DOHH2 (cell line): Measurements from ENCODE around the gene C19orf33.

Experiments used
- H3F3A ChIP-seq: fragments of 200-600 bp; sonication (generic), shearing (Covaris generic); 2 replicates; pipeline ENCODE4 v1.6.0; 2016; ENCODE audit warnings: antibody characterized with exemption, mild to moderate bottlenecking; ENCODE audit not compliant: control insufficient read depth, insufficient read depth
- H3K27ac ChIP-seq: fragments of 200-600 bp; sonication (generic); 2 replicates; pipeline ENCODE4 v1.5.1; 2014; ENCODE audit warnings: low read depth, mild to moderate bottlenecking, low read length, moderate library complexity
- H3K27me3 ChIP-seq: fragments of 200-600 bp; sonication (generic); 2 replicates; pipeline ENCODE4 v1.6.1; 2014; ENCODE audit warnings: mild to moderate bottlenecking, low read length, mixed read lengths; ENCODE audit not compliant: control insufficient read depth
- H3K36me3 ChIP-seq: fragments of 200-600 bp; sonication (generic); 2 replicates; pipeline ENCODE4 v1.6.1; 2014; ENCODE audit warnings: mild to moderate bottlenecking, low read length, moderate library complexity, mixed read lengths; ENCODE audit not compliant: control insufficient read depth
- H3K4me1 ChIP-seq: fragments of 200-600 bp; sonication (generic); 2 replicates; pipeline ENCODE4 v1.6.1; 2014; ENCODE audit warnings: mild to moderate bottlenecking, low read length, mixed read lengths; ENCODE audit not compliant: control insufficient read depth
- H3K4me2 ChIP-seq: fragments of 200-600 bp; sonication (generic); 2 replicates; pipeline ENCODE4 v1.6.0; 2014; ENCODE audit warnings: mild to moderate bottlenecking, low read length, moderate library complexity
- H3K4me3 ChIP-seq: fragments of 200-600 bp; sonication (generic); 2 replicates; pipeline ENCODE4 v1.5.1; 2014; ENCODE audit warnings: mild to moderate bottlenecking, low read length, mixed read lengths
- H3K79me2 ChIP-seq: fragments of 200-600 bp; sonication (generic); 2 replicates; pipeline ENCODE4 v1.6.1; 2014; ENCODE audit warnings: mild to moderate bottlenecking, low read length, mixed read lengths; ENCODE audit not compliant: control insufficient read depth
- H3K9me2 ChIP-seq: fragments of 200-600 bp; sonication (generic); replicated peaks from 2 replicates; pipeline ENCODE4 v1.6.1; 2014; ENCODE audit warnings: mild to moderate bottlenecking, low read length, mixed read lengths; ENCODE audit not compliant: control insufficient read depth
- H3K9me3 ChIP-seq: fragments of 200-600 bp; sonication (generic); 2 replicates; pipeline ENCODE4 v1.6.1; 2014; ENCODE audit warnings: antibody characterized with exemption, low read length, mixed read lengths; ENCODE audit not compliant: control insufficient read depth, insufficient read depth
- H4K20me1 ChIP-seq: fragments of 200-600 bp; sonication (generic); 2 replicates; pipeline ENCODE4 v1.6.0; 2014; ENCODE audit warnings: low read depth, mild to moderate bottlenecking, antibody characterized with exemption, low read length, moderate library complexity; ENCODE audit not compliant: control insufficient read depth, insufficient read depth
- CTCF ChIP-seq: fragments of 200-600 bp; sonication (generic); IDR thresholded peaks from one replicate; pipeline ENCODE4 v1.5.1; 2014; ENCODE audit warnings: antibody characterized with exemption, mild to moderate bottlenecking, low read depth, low read length; ENCODE audit not compliant: poor library complexity, severe bottlenecking
- EZH2phosphoT487 ChIP-seq: fragments of 200-600 bp; sonication (generic); IDR thresholded peaks from 2 replicates; pipeline ENCODE4 v1.6.1; 2017; ENCODE audit warnings: borderline replicate concordance, mild to moderate bottlenecking, antibody characterized with exemption, low read length, moderate library complexity, mixed read lengths

Gene C19orf33

GRCh38 chr19:38285567-38285966, 18.5 kb upstream of the C19orf33 start:
- peaks cover 15% of the 10 kb centered on the region for H3K4me1 ChIP-seq
- no peak overlapping the region for H3K27ac ChIP-seq
- no peak for TF ChIP-seq CTCF
- no peak for TF ChIP-seq EZH2phosphoT487

GRCh38 chr19:38287604-38288003, 16.4 kb upstream of the C19orf33 start:
- Histone ChIP-seq H4K20me1 (no peaks in the 10 kb centered on the region), H3K4me1 (peaks cover 11% of the 10 kb centered on the region), H3K4me2 (no peak overlapping the region), H3F3A (no peaks in the 10 kb centered on the region), H3K9me3 (no peaks in the 10 kb centered on the region), H3K27ac (no peak overlapping the region), H3K27me3 (no peaks in the 10 kb centered on the region), H3K4me3 (no peak overlapping the region), H3K36me3 (no peaks in the 10 kb centered on the region), H3K79me2 (no peaks in the 10 kb centered on the region), H3K9me2 (no peaks in the 10 kb centered on the region)
- TF ChIP-seq EZH2phosphoT487 (no peak), CTCF (no peak)

More at GRCh38 chr19:38285567-38285966, 18.5 kb upstream of the C19orf33 start:
- H3K79me2 ChIP-seq: no peaks in the 10 kb centered on the region
- no peaks in the 10 kb centered on the region for H3K9me2 ChIP-seq
- H4K20me1 ChIP-seq: no peaks in the 10 kb centered on the region
- no peaks in the 10 kb centered on the region for H3K36me3 ChIP-seq
- H3K27me3 ChIP-seq: no peaks in the 10 kb centered on the region
- no peaks in the 10 kb centered on the region for H3K9me3 ChIP-seq
- no peak overlapping the region for H3K4me3 ChIP-seq
- H3K4me2 ChIP-seq: no peak overlapping the region
- no peaks in the 10 kb centered on the region for H3F3A ChIP-seq

- H3K79me2 ChIP-seq: no peaks in the 10 kb centered on the region
- no peaks in the 10 kb centered on the region for H3K36me3 ChIP-seq
- no peaks in the 10 kb centered on the region for H3K9me2 ChIP-seq
- H3K4me3 ChIP-seq: no peak overlapping the region
- peaks cover 11% of the 10 kb centered on the region for H3K4me1 ChIP-seq
- no peak overlapping the region for H3K4me2 ChIP-seq
- no peaks in the 10 kb centered on the region for H3K27me3 ChIP-seq
- no peaks in the 10 kb centered on the region for H4K20me1 ChIP-seq
- no peak overlapping the region for H3K27ac ChIP-seq
- H3K9me3 ChIP-seq: no peaks in the 10 kb centered on the region
- H3F3A ChIP-seq: no peaks in the 10 kb centered on the region
- TF ChIP-seq CTCF: no peak
- no peak for TF ChIP-seq EZH2phosphoT487
Measured at GRCh38 chr19:38288123-38288855, 15.8 kb upstream of the C19orf33 start.
